ENCODE data around the gene LDLR.
A peak's percentile ranks its signal among the peaks of the same experiment; 100 is the strongest.

The LDLR gene

GRCh38 chr19:11089254-11090013 is at the start of gene LDLR:
Gene LDLR (plus strand): TSS chr19:11089463. CDS start chr19:11089549, 86 bp downstream.
- DNase-seq (ENCODE audit: low read depth in 2 of 2) = peak; percentile 53 to 58

- DNase-seq (ENCODE audit: low read depth in 2 of 2) = no peak
Observed at GRCh38 chr19:11041194-11041593, 48.1 kb upstream of the LDLR start.

GRCh38 chr19:11041966-11042627 is 47.2 kb upstream of the LDLR start:
- no peak for DNase-seq (ENCODE audit: low read depth in 2 of 2)

GRCh38 chr19:11044431-11044830 is 44.8 kb upstream of the LDLR start:
- DNase-seq (ENCODE audit: low read depth in 2 of 2) = no peak

- DNase-seq (ENCODE audit: low read depth in 2 of 2) = no peak
Observed at GRCh38 chr19:11045536-11045935, 43.7 kb upstream of the LDLR start.

- DNase-seq (ENCODE audit: low read depth in 2 of 2) = no peak
Observed at GRCh38 chr19:11046605-11047354, 42.5 kb upstream of the LDLR start.

- no peak for DNase-seq (ENCODE audit: low read depth in 2 of 2)
Observed at GRCh38 chr19:11047866-11048265, 41.4 kb upstream of the LDLR start.

- DNase-seq (ENCODE audit: low read depth in 2 of 2) = no peak
Observed at GRCh38 chr19:11050323-11051114, 38.7 kb upstream of the LDLR start.

GRCh38 chr19:11053817-11054195 is 35.5 kb upstream of the LDLR start:
- no peak for DNase-seq (ENCODE audit: low read depth in 2 of 2)

GRCh38 chr19:11054200-11054599 is 35.1 kb upstream of the LDLR start:
- no peak for DNase-seq (ENCODE audit: low read depth in 2 of 2)

- no peak for DNase-seq (ENCODE audit: low read depth in 2 of 2)
Observed at GRCh38 chr19:11054628-11055027, 34.6 kb upstream of the LDLR start.

GRCh38 chr19:11058246-11059030 is 30.8 kb upstream of the LDLR start:
- no peak for DNase-seq (ENCODE audit: low read depth in 2 of 2)

GRCh38 chr19:11059511-11060358 is 29.5 kb upstream of the LDLR start:
- DNase-seq (ENCODE audit: low read depth in 2 of 2) = no peak

GRCh38 chr19:11061952-11062351 is 27.3 kb upstream of the LDLR start:
- no peak for DNase-seq (ENCODE audit: low read depth in 2 of 2)

- DNase-seq (ENCODE audit: low read depth in 2 of 2) = no peak
Observed at GRCh38 chr19:11063434-11063833, 25.8 kb upstream of the LDLR start.

GRCh38 chr19:11064831-11065303 is 24.4 kb upstream of the LDLR start:
- no peak for DNase-seq (ENCODE audit: low read depth in 2 of 2)

- no peak for DNase-seq (ENCODE audit: low read depth in 2 of 2)
Observed at GRCh38 chr19:11066326-11066725, 22.9 kb upstream of the LDLR start.

- no peak for DNase-seq (ENCODE audit: low read depth in 2 of 2)
Observed at GRCh38 chr19:11067356-11068113, 21.7 kb upstream of the LDLR start.

- no peak for DNase-seq (ENCODE audit: low read depth in 2 of 2)
Observed at GRCh38 chr19:11069561-11069960, 19.7 kb upstream of the LDLR start.

Data from activated CD8-positive, alpha-beta memory T cell treated with anti-CD3 and anti-CD28 coated beads for 4 hours (primary cell).